Natural killer cell (primary cell): ENCODE data around the gene REG1B. TPM values are rescaled to one million over a fixed set of nuclear protein-coding genes. Genes with fewer than 3 reads are reported as not detected.

Experiments
- ATAC-seq, 3 donors: fragments of 150-1000 bp in 2 of 3; fragments of 200-7000 bp in 1 of 3; cut with Tn5 transposase; 1 replicate in 1 of 3; 2 replicates in 2 of 3; pipeline ENCODE4 v1.10.0; 2021; ENCODE audit warnings: mild to moderate bottlenecking in 2 of 3, moderate library complexity in 2 of 3
- DNase-seq, 2 donors: peaks; one replicate each; pipeline versions ENCODE4 v3.0.0 to v3.0.0-alpha.2; 2013 to 2021; ENCODE audit warnings: mixed read lengths in 1 of 2
- H3K27ac ChIP-seq: one replicate; pipeline ENCODE4 v1.5.1; 2013; ENCODE audit warnings: mild to moderate bottlenecking, low read length
- H3K27me3 ChIP-seq: one replicate; pipeline ENCODE4 v1.6.1; 2013; ENCODE audit warnings: low read length; ENCODE audit not compliant: control insufficient read depth, insufficient read depth
- H3K36me3 ChIP-seq: one replicate; pipeline ENCODE4 v1.6.1; 2013; ENCODE audit warnings: low read length; ENCODE audit not compliant: control insufficient read depth, insufficient read depth
- H3K4me1 ChIP-seq: one replicate; pipeline ENCODE4 v1.6.1; 2013; ENCODE audit warnings: low read length; ENCODE audit not compliant: control insufficient read depth, insufficient read depth
- H3K4me3 ChIP-seq: one replicate; pipeline ENCODE4 v1.5.1; 2013; ENCODE audit warnings: low read length
- H3K9me3 ChIP-seq: one replicate; pipeline ENCODE4 v1.6.1; 2013; ENCODE audit warnings: low read length; ENCODE audit not compliant: control insufficient read depth, insufficient read depth
- H3K27ac Mint-ChIP-seq, 2 donors: one replicate each; pipeline ENCODE4 v1.8.0; 2022; ENCODE audit warnings: mild to moderate bottlenecking in 2 of 2, mixed read lengths in 2 of 2, moderate library complexity in 1 of 2
- H3K27me3 Mint-ChIP-seq, 2 donors: one replicate each; pipeline ENCODE4 v1.8.0; 2022; ENCODE audit warnings: low read depth in 2 of 2, mixed read lengths in 2 of 2
- H3K36me3 Mint-ChIP-seq: one replicate; pipeline ENCODE4 v1.8.0; 2022; ENCODE audit warnings: mixed read lengths
- H3K4me1 Mint-ChIP-seq, 2 donors: one replicate each; pipeline ENCODE4 v1.8.0; 2022; ENCODE audit warnings: mixed read lengths in 2 of 2
- H3K4me3 Mint-ChIP-seq: one replicate; pipeline ENCODE4 v1.8.0; 2022; ENCODE audit warnings: mild to moderate bottlenecking, moderate library complexity, mixed read lengths
- H3K9me3 Mint-ChIP-seq, 2 donors: one replicate each; pipeline ENCODE4 v1.8.0; 2022; ENCODE audit warnings: mixed read lengths in 2 of 2
- WGBS: methylation state at CpG from one replicate; pipeline ENCODE4 v1.1.7; 2013; ENCODE audit warnings: missing lambda C conversion rate; ENCODE audit not compliant: insufficient coverage; 5-methylcytosine and 5-hydroxymethylcytosine counted together
- intact Hi-C: fragments of 100-400 bp; cut with micrococcal nuclease; formaldehyde crosslinking; loops from one replicate; pipeline ENCODE4 v1.14.2; 2022
- total RNA-seq, 4 donors: library from RNA; stranded (reverse); fragments of 120-200 nt in 1 of 4; gene quantifications; one replicate each; pipeline versions ENCODE4 v1.2.3 to v1.2.4, GENCODE V29; 2013 to 2022
- TF ChIP-seq, protein P1 (sequence below): fragments of 200-600 bp; IDR thresholded peaks from one replicate; pipeline ENCODE4 v1.8.0; 2022; ENCODE audit warnings: antibody characterized with exemption

REG1B gene
- total RNA-seq, 3 donors from 2014 or later (not counting 1 experiment from before 2014, with no cell fraction given): not detected

DNA sequence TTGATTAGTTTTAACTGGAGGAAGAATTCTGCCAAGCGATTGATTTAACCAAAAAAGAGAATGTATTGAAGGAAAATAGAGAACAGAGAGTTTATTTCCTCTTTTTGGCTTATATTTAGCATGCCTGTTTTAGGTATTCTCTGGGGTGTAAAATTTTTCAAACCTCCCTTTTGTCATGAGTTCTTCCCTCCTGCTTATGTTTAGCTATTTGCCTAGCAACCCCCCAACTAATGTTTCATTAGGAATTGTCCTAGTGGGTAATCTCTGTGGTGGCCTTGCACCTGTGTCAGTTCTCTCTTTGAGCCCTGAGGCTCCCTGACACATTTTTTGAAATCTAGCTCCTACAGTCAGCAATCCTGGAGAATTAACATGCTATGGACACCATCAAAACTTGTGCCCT is 12.5 kb upstream of the REG1B start:
- TF ChIP-seq, protein P1, sequence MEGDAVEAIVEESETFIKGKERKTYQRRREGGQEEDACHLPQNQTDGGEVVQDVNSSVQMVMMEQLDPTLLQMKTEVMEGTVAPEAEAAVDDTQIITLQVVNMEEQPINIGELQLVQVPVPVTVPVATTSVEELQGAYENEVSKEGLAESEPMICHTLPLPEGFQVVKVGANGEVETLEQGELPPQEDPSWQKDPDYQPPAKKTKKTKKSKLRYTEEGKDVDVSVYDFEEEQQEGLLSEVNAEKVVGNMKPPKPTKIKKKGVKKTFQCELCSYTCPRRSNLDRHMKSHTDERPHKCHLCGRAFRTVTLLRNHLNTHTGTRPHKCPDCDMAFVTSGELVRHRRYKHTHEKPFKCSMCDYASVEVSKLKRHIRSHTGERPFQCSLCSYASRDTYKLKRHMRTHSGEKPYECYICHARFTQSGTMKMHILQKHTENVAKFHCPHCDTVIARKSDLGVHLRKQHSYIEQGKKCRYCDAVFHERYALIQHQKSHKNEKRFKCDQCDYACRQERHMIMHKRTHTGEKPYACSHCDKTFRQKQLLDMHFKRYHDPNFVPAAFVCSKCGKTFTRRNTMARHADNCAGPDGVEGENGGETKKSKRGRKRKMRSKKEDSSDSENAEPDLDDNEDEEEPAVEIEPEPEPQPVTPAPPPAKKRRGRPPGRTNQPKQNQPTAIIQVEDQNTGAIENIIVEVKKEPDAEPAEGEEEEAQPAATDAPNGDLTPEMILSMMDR: no peak
- H3K4me1 Mint-ChIP-seq: no peaks in the 10 kb centered on the region
- no peaks in the 10 kb centered on the region for H3K27me3 Mint-ChIP-seq
- intact Hi-C loops: no loop called here
- 50% methylated on average over 1 of the region's 1 CpG for WGBS
- no peak overlapping the region for H3K4me3 Mint-ChIP-seq
- Histone ChIP-seq H3K36me3 (no peaks in the 10 kb centered on the region), H3K9me3 (peaks cover 8% of the 10 kb centered on the region), H3K27me3 (no peaks in the 10 kb centered on the region), H3K27ac (peak overlapping the region; percentile 68), H3K4me3 (no peak overlapping the region), H3K4me1 (no peaks in the 10 kb centered on the region)
- DNase-seq (no peak), ATAC-seq (no peak)
- no peak overlapping the region for H3K27ac Mint-ChIP-seq
- H3K36me3 Mint-ChIP-seq: peaks cover 8% of the 10 kb centered on the region
- H3K9me3 Mint-ChIP-seq: peaks cover 13 to 15% of the 10 kb centered on the region in 2 donors

DNA sequence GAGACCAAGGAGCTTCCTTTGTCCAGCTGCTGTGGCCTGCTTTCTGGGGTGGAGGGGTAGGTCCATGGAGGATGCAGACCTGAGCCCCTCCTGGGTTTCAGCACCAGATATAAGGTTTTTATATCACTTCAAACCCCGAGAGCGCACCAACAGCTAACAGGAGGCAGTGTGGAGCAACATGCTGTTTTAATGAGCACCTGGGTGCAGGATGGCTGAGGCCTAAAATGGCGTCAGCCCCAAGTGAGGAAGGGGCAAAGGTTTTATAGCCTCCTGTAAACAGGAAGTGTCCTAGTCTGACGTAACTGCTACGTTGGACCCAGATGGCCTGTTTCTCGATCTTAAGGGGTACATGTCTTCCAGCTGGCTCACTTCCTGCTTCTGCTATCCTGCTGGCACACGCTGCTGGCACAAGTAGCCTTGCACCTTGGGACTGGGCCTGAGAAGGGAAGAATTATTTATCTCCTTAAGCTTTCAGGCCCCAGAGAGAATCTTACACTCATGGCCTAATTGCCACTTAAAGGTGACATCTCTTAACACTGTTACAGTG is 11.4 kb upstream of the REG1B start:
- Mint-ChIP-seq H3K4me3 (no peak overlapping the region), H3K27ac (no peak overlapping the region), H3K4me1 (no peaks in the 10 kb centered on the region), H3K27me3 (no peaks in the 10 kb centered on the region), H3K36me3 (peaks cover 8% of the 10 kb centered on the region), H3K9me3 (peaks cover 13 to 15% of the 10 kb centered on the region in 2 donors)
- DNase-seq (no peak), ATAC-seq (no peak)
- H3K36me3 ChIP-seq: no peaks in the 10 kb centered on the region
- TF ChIP-seq, protein P1: no peak
- WGBS: 58% methylated on average over 7 of the region's 7 CpGs
- no peaks in the 10 kb centered on the region for H3K4me1 ChIP-seq
- H3K9me3 ChIP-seq: peaks cover 10% of the 10 kb centered on the region
- no peaks in the 10 kb centered on the region for H3K27me3 ChIP-seq
- no peak overlapping the region for H3K4me3 ChIP-seq
- H3K27ac ChIP-seq: peak overlapping the region; percentile 38
- intact Hi-C loops: no loop called here

DNA sequence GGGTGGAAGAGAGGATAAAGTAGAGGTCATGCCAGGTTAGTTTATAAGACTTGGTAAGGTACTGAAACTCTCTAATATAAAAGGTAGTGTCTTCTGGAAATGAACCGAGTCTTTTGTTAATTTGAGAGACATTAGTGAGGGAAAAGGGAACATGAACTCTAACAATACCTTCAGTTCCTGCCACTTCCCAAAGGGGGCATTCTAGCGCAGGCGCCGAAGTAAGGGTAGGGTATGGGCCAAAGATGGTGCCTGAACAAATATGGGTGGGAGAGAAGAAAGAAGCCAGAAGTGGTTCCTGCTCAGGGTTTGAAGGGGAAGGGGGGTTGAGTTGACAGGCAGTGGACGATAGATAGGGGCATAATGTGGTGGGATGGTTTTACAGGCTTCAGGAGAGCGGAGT is 10.1 kb upstream of the REG1B start:
- Mint-ChIP-seq H3K27me3 (no peaks in the 10 kb centered on the region), H3K4me3 (no peak overlapping the region), H3K36me3 (peaks cover 8% of the 10 kb centered on the region), H3K9me3 (peaks cover 12 to 13% of the 10 kb centered on the region in 2 donors), H3K4me1 (no peaks in the 10 kb centered on the region), H3K27ac (no peak overlapping the region)
- ATAC-seq: no peak
- H3K4me3 ChIP-seq: no peak overlapping the region
- 87% methylated on average over 6 of the region's 6 CpGs for WGBS
- H3K36me3 ChIP-seq: no peaks in the 10 kb centered on the region
- no peaks in the 10 kb centered on the region for H3K4me1 ChIP-seq
- no peak overlapping the region for H3K27ac ChIP-seq
- TF ChIP-seq, protein P1: no peak
- intact Hi-C loops: no loop called here
- DNase-seq: no peak
- H3K9me3 ChIP-seq: peaks cover 10% of the 10 kb centered on the region
- H3K27me3 ChIP-seq: no peaks in the 10 kb centered on the region

DNA sequence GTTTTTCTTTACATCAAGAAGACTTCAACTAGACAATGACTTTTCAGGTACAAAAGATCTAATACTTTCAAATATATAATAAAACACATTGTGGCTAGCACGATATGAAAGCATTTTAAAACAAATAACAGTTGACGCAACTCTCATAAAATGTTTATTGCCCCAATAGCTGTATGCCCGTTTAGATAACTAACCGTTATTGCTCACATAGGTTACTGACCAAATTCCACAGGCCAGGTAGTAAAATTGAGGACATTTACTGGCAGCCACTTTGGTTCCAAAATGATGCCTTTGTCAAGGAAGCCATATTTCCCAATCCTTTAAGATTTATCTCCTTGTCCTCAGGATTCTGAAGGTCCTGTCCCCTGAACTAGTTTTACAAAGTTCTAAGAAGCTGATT is 2.9 kb upstream of the REG1B start:
- TF ChIP-seq, protein P1: no peak
- Mint-ChIP-seq H3K9me3 (peaks cover 4 to 5% of the 10 kb centered on the region in 2 donors), H3K4me3 (no peak overlapping the region), H3K36me3 (no peaks in the 10 kb centered on the region), H3K4me1 (no peaks in the 10 kb centered on the region), H3K27ac (no peak overlapping the region), H3K27me3 (no peaks in the 10 kb centered on the region)
- H3K4me3 ChIP-seq: no peak overlapping the region
- no peak overlapping the region for H3K27ac ChIP-seq
- WGBS: 95% methylated on average over 4 of the region's 4 CpGs
- DNase-seq (no peak), ATAC-seq (no peak)
- H3K9me3 ChIP-seq: peaks cover 3% of the 10 kb centered on the region
- H3K27me3 ChIP-seq: no peaks in the 10 kb centered on the region
- intact Hi-C loops: no loop called here
- no peaks in the 10 kb centered on the region for H3K36me3 ChIP-seq
- no peaks in the 10 kb centered on the region for H3K4me1 ChIP-seq
